GM19324 (cell line): ENCODE measurements around the gene SEC14L5.

Experiments
- ATAC-seq: cut with Tn5 transposase; IDR thresholded peaks from one replicate; pipeline ENCODE4 v1.9.1; 2021; ENCODE audit warnings: mild to moderate bottlenecking, moderate library complexity; ENCODE audit not compliant: unreplicated experiment, low FRiP score

SEC14L5 gene

DNA sequence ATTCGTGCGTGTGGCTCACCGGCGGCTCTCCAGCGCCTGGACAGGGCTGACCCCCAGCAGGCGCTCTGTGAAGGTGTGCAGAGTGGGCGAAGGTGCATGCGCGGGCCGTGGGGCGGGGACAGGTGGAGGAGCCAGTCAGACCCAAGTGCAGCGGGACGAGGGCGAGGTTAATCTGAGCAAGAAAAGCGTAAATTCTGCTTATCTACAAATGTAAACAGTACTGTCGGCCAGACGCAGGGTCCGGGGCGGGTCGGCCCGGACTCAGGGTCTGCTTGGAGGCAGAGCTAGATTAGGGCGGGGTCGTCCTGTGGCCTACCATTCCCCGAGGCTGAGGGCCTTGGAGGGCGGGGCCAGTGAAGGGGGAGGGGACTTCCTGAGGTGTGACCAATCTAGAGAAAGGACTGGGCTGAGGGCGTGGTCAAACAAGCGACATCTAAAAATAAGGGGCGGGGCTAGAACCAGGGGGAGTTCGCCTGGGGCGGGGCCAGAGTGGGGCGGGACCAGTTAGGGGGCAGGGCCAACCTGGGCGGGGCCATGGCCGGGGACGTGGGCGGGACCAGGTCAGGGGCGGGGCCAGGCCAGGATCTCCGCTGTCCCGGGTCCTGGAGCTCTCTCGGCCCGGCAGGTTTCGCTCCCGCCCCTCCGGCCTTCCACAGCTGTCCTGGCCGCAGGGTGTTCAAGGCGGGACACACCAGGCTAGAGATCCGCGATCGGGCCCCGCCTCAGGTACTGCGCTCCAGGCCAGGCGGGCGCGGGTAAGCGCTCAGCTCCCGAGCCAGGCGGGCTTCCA lies at the start of gene SEC14L5:
TSS of gene SEC14L5 (plus strand) at position 611 of the 790 bp plus-strand sequence. CDS start 994 bp downstream, outside the sequence.
- ATAC-seq = no peak

DNA sequence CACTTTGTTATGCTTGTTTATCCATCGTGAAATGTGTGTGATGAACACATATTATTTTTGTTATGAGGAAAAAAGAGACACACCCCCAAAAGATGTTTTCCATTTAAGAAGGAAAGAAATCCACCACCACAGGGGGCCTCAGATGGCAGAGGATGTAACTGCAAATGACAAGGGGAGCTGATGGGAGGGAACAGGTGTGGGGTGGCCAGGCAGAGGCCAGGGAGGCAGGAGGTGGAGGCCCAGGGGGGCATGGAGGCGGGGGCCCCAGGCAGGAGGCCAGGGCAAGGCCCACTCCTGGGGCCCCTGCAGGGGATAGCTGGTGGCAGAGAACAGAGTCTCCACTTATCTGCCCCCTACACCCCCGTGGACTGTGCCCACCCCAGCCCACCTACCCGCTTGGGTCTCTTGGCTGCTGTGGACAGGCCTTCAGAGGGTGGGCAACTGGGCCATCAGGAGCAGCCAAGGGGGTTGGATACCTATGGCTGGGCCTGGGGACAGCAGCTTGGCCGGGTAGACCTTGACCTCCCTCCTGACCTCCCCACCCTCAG lies 49.2 kb upstream of the SEC14L5 start:
- no peak for ATAC-seq

DNA sequence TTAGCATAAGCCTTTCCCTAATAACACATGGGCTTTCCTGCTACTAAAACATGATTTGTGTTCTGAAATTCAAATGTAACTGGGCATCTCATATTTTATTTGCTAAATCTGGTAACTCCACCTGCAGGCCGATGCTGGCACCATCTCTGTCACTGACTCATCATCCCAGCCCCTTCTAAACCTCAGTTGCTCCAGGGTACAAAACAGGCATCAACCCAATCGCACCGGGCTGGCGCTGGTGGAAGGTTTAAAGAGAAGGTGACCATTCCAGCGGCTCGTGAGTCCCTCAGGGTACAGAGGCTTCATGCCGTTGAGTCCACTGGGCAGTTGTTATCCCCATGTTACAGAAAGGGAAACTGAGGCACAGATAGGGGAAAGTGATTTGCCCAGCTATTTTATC lies 48.3 kb upstream of the SEC14L5 start:
- no peak for ATAC-seq

DNA sequence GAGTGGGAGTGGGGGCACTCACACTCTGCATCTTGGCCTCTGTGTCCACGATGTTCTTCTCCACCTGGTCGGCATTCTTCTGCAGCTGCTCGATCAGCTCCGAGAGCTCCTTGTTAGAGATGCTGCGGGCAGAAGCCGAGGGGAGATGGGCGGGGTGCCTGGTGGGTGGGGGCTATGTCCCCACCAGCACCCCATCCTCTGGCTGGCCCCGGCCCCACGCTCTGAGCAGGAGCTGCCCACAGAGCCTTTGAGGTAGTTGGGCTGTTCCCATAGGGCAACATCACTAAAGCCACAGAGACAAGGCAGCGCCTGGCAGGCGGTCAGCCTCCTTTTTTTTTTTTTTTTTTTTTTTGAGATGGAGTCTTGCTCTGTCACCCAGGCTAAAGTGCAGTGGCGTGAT lies 47.3 kb upstream of the SEC14L5 start:
- no peak for ATAC-seq

DNA sequence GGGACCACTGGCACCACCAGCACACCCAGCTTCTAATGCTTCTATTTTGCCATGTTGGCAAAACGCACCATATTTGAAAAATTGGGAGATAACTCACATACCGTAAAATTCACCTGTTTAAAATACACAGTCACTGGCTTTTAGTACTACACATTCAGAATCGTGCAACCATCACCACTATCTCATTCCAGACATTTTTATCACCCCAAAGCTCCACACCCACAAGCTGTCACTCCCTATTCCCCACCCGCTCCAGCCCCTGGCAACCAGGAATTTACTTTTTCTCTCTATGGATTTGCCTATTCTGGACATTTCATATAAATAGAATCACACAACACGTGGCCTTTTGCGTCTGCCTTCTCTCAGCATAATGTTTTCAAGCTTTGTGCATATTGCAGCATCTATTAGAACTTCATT lies 46.2 kb upstream of the SEC14L5 start:
- no peak for ATAC-seq

DNA sequence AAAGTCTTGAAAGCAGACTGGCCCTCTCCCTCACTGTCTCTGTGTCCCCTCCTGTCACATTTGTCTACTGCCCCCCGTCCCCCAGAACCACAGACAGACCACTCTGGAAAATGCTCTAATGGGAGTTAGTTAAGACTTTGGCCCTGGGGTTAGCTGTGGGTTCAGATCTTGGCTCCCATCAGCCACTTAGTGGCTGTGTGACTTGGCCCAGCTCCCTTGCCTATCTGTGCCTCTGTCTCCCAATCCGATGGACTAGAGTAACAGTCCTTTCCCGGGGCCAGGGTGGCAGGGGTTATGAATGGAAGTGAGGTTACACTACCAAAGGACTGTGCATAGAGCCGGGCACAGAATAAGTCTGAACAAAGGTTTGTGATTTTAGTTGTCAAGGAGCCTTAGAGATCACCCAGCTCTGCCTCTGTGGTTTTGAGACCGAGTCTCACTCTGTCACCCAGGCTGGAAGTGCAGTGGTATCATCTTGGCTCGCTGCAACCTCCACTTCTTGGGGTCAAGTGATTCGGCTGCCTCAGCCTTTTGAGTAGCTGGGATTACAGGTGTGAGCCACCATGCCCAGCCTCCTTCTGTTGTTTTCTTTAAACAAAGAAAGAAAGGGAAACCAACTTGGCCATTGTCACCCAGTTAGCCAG lies 44.9 kb upstream of the SEC14L5 start:
- ATAC-seq = no peak

DNA sequence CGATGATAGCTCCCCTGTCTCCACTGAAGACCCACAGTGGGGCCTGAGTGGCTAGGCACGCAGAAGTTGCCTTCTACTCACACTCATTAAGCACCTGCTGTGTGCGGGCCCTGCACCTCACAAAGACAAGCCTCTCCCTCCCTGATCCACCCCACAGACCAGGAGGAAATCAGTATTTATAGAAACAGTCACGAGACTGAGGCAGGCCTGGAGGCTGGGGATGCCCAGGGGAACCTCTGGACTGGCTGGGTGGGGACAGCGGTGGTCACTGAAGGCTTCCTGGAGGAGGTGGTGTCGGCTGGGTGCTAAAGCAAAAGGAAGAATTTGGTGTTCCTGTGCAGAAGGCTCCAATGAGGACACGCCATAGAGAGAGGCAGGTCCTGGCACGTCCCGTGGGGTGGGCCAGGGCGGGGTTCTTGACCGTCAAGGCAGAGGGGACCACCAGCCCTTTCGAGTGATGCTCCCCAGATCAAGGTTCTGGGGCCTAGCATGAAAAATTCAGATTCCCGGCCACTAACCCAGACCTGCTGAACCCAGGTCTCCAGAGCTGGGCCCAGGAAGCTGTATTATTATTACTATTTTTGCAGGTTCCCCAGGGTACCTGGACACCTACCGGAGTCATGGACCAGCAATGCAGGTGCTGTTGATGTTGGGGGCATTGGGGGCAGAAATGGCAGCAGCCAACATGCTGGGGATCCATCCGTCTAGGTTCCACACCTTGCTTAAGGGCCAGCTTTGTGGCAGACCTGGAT lies 44.2 kb upstream of the SEC14L5 start:
- ATAC-seq = no peak

DNA sequence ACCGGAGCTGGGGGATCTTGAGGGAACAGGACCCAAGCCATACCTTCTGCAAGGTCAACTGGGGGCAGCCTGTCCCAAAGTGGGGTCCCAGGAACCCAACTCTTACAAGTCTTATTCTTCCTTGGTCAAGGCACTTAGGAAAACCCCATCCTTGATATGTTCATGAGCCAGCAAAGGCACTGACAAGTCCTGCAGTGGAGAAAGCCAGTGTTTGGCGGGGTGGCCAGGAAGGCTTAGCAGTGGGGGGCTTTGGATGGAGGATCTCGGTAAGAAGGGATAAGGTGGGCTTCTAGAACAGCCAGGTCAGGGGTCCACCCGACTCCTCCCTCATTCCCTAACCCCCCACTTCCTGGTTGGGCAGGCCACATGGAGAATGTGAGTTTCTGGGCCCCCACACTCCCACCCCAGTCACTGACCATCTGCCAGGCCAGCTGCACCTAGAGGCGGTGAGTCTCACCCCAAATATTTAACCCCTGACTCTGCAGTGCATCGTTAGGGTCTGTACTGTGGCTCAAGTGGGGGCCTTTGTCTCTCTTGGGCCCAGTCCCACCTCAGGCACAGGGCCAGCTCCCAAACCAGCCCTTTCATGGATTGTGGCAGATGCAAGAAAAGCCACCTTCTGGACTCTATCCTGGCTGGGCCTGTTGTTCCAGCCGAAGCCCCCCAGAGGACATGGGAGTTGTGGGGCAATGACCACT lies 43.5 kb upstream of the SEC14L5 start:
- ATAC-seq = no peak

DNA sequence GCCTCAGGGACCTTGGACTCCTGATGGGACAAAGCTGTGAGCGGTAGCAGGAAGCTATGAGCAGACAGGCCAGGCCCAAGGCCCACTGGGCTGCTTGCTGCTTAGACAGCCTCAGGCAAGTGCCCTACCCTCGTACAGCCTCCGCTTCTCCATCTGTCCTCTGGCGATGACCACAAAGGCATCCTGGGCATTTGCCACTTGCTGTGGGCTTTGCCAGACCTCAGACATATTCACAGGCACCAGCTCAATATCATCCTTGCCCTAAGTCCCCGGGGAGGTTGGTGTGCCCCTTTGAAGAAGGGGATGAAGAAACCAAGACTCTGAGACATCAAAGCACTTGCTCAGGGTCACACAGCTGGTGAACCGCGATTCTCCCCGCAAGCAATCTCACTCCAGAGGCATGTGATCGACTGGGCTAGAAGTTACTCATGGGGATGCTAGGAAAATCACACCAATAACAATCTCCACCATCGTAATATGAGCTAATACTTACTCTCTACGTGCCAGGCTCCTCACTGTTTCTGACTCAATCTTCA lies 42.8 kb upstream of the SEC14L5 start:
- ATAC-seq = no peak

DNA sequence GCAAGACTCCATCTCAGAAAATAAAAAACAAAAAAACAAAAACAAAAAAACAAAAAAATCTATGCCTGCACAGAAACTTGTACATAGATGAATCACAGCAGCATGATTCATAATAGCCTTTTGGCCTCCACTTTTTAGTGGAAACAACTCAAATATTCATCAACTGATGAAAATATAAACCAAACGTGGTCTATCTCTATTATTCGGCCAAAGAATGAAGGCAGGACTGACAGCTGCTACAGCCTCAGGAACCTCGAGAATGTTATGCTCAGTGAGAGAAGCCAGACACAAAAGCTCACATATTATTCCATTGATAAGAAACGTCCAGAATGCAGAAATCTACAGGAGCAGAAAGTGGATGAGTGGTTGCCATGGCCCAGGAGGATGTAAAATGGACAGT lies 41.0 kb upstream of the SEC14L5 start:
- ATAC-seq = no peak

DNA sequence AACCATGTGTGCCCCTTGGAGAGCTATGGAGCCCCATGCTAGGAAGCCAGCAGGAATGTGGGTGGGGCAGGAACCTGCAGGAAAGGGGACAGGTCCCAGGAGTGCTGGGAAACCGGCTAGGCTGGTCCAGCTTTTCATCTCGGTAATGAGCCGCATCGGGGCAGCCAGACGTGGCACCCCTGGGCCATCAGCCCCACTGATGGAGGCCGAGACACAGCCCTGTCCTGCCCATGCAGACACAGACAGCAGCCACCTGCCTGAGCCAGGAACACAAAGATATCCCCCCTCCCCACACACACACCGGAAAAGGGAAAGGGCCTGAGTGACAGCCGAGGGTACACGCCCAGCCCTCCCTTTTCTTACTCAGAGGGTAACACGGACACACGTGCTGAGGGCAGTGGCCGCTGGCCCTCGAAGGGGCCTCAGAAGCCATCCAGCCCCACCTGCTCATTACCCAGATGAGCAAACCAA lies 39.3 kb upstream of the SEC14L5 start:
- no peak for ATAC-seq

DNA sequence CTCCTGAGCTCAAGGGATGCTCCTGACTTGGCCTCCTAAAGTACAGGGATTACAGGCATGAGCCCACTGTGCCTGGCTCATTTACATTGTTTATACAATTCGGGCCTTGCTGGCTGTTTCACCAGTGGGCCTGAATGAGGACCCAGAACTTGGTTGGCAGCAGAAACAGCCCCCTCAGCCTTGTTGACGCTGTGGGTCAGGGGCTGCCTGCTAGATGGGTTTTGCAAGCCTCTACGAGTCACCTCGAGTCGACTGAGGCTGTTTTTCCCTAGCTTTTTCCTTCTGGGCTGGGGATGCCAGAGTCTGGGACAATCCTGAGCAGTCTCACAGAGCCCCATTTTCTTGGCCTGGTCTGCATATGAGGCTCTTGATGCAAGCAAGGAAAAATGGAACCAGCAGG lies 37.3 kb upstream of the SEC14L5 start:
- ATAC-seq = no peak

DNA sequence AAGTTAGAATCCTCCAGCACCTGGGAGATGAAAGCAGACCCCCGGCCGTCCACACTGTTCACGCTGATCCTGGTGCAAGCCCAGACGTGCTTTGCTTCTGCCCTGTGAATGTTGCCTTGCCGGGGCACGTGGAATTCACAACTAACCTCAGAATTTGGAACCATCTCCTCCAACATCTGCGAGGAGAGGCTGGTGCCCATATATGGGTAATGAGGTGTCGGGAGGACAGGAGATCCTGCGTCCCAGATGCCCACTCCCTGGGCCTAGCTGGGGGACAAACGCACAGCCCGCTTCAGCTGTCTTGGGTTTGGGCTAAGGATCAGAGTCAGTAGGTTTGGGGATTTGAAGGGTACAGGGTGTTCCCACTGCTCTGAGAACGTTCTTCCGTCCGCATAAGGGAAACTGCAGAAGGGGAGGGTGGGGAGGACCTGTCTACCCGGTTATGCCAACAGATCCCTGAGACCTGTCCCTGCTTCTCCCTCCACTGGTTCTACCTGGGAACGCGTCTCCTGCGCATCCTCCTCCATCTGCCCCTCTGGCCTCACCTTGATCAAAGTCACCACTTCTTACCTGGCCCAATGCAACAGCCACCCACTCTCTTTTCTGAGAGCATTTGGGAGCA lies 35.3 kb upstream of the SEC14L5 start:
- ATAC-seq = no peak

DNA sequence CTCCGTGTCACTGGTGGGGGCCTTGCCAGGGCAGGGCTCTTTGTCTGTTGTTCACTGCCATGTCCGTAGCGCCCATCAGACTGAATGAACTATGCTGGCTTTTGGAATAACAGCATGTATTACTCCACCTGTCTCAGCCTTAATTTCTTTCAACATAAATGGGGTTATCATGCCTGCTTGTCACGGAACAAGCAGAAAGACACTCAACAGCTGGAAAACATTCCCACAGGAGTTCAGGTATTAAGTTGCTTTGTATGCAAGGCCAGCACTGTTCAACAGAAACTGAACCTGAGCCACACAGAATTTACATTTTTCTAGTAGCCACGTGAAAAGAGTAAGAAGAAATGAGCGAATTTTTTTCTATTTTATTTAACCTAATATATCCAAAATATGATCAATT lies 34.3 kb upstream of the SEC14L5 start:
- no peak for ATAC-seq

DNA sequence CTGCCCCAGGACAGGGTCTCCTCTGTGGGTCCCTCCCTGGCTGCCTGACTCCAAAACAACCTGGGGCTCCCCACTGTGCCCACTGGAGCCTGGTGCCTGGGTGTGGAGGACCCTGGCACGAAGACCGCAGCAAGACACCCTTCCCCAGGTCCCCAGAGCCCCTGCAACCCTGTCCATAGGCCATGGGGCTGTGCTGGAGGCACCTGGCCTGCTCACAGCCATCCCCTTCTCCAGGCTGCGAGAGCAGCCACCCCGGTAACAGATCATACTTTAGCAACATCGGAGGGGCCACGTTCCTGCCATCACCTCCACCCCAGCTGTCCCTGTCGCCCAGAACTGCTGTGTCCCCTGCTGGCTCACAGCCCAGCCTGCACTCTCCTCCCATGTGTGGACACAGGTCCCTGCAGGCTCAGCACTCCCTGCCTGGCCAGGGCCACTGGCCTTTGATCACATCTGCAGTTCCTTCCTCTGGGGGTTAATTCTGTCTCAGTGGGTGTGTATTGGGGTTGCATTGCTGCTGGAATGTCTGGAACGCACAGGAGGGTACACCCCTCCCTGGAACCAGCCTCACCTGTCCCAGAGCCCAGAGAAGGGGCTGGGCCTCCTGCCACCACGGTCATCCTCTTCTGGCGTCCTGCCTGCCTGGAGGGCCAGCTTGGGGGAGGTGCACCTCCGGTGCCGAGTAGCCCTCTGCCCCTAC lies 33.4 kb upstream of the SEC14L5 start:
- no peak for ATAC-seq

DNA sequence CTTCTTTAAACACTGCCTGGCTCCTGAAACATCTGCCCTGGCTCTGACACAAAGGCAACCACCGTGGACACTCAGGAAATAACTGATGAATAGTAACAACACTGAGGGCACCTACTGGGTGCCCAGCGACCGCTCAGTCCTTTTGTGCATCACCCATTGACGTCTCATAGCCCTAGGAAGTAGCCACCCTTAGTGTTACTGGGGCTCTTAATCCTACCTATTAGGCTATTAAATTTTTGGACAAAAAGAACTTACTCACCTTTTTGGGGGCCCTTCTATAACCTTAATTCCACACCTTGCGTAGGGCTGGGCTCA lies 32.9 kb upstream of the SEC14L5 start:
- ATAC-seq = no peak

DNA sequence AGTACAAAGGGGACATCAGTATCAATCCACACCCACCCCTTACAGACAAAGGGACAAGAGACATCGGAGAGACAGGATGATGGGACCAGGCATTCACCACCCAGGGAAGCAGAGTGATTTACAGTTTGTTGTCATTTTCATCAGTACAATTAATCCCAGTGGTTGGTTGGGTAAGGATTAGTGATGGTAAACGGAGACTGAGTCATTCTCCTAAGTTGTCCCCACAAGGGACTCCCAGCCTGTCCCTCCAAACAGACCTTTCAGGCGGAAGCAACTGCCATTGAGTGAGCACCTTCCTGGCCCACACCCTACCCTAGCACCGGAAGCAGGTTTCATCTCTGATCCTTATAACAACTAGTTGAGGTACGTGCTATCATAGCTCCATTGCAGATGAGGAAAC lies 32.3 kb upstream of the SEC14L5 start:
- no peak for ATAC-seq

DNA sequence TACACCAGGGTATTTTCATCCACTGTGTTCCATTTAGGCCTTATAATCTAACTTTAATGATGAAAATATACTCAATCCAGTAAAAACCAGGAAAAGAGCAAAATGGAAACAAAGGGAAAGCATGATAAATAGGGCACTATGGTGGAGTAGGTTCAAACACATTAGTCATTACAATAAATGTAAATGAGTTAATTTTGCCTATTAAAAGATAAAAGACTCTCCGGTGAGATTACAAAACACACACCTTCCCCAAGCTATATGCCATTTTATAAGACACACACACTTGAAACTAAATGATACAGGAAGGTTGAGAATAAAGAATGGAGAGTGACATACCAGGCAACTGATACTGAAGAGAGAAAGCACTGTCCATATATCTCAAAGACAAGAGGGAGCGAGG lies 31.2 kb upstream of the SEC14L5 start:
- ATAC-seq = no peak

DNA sequence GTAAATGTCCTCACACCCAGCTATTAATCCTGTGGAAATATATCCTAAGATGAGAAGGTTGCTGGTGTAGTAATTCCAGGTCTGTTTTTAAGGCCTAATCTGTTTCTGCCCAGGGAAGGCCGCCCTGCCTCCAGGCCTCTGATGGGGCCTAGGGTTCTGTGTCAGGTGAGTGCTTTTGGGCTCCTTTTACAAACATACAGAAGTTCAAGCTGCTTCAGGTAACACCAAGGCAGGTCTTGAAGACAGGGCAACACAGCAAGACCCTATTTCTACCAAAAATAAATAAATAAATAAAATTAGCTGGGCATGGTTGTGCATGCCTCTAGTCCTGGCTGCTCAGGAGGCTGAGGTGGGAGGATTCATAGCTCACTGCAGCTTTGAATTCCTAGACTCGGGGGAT lies 30.5 kb upstream of the SEC14L5 start:
- no peak for ATAC-seq
